ENCODE measurements around the gene ANKFN1.

- no peak for TF ChIP-seq UBTF (CRISPR knock-in tag; IDR thresholded peaks at IDR 0.05)
- TF ChIP-seq JUN (CRISPR knock-in tag; IDR thresholded peaks at IDR 0.05): no peak
- no peak for TF ChIP-seq ZNF768 (CRISPR knock-in tag; IDR thresholded peaks at IDR 0.05)
- TF ChIP-seq ZNF329 (CRISPR knock-in tag; IDR thresholded peaks at IDR 0.05; ENCODE audit: low read depth): no peak
- no peak for TF ChIP-seq FOXO1 (CRISPR knock-in tag; IDR thresholded peaks at IDR 0.05)
- no peak for TF ChIP-seq ZNF564 (CRISPR knock-in tag; IDR thresholded peaks at IDR 0.05)
- no peak for TF ChIP-seq GABPB1 (CRISPR knock-in tag; IDR thresholded peaks at IDR 0.05)
- no peak for TF ChIP-seq ZNF230 (CRISPR knock-in tag; IDR thresholded peaks at IDR 0.05)
- TF ChIP-seq NFAT5 (CRISPR knock-in tag; IDR thresholded peaks at IDR 0.05): no peak
Measured at GRCh38 chr17:56260376-56261002, 107.2 kb downstream of the ANKFN1 start.

All from HepG2 (cell line).